Measurements from ENCODE around the gene SLC12A2. TPM values are rescaled to one million over a fixed set of nuclear protein-coding genes. Genes with fewer than 3 reads are reported as not detected.
A peak's percentile ranks its signal among the peaks of the same experiment; 100 is the strongest.

SLC12A2 gene
- total RNA-seq, 1 donor from 2014 or later = 25.7 TPM

DNA sequence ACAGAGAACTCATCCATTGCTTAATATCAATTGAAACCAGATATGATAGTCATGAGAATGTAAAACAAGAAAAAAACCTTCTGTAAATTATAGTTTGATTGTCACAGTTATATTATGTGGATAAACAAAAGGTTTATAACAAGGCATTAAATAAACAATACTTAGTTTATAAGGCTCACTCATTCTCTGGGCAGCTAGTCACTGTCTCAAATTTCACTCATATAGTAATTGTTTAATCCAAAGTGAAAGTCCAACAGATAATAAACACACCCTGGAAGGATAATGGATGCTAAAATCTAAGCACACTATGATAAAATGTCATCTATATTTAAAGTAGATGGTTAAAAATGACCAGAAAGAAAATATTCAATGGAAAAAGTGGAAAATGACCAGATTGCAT is 30.8 kb upstream of the SLC12A2 start:
- Mint-ChIP-seq H3K36me3 (ENCODE audit: low read depth) (peaks cover 18% of the 10 kb centered on the region), H3K4me3 (ENCODE audit: unreplicated experiment) (no peak overlapping the region), H3K27me3 (ENCODE audit: low read depth) (no peaks in the 10 kb centered on the region), H3K4me1 (ENCODE audit: low read depth) (peaks cover 20% of the 10 kb centered on the region), H3K9me3 (ENCODE audit: low read depth) (peaks cover 18% of the 10 kb centered on the region), H3K27ac (ENCODE audit: unreplicated experiment) (no peak overlapping the region)
- TF ChIP-seq, protein P1, sequence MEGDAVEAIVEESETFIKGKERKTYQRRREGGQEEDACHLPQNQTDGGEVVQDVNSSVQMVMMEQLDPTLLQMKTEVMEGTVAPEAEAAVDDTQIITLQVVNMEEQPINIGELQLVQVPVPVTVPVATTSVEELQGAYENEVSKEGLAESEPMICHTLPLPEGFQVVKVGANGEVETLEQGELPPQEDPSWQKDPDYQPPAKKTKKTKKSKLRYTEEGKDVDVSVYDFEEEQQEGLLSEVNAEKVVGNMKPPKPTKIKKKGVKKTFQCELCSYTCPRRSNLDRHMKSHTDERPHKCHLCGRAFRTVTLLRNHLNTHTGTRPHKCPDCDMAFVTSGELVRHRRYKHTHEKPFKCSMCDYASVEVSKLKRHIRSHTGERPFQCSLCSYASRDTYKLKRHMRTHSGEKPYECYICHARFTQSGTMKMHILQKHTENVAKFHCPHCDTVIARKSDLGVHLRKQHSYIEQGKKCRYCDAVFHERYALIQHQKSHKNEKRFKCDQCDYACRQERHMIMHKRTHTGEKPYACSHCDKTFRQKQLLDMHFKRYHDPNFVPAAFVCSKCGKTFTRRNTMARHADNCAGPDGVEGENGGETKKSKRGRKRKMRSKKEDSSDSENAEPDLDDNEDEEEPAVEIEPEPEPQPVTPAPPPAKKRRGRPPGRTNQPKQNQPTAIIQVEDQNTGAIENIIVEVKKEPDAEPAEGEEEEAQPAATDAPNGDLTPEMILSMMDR (IDR thresholded peaks at IDR 0.05) = no peak
- no peak for DNase-seq (ENCODE audit: low spot score)

DNA sequence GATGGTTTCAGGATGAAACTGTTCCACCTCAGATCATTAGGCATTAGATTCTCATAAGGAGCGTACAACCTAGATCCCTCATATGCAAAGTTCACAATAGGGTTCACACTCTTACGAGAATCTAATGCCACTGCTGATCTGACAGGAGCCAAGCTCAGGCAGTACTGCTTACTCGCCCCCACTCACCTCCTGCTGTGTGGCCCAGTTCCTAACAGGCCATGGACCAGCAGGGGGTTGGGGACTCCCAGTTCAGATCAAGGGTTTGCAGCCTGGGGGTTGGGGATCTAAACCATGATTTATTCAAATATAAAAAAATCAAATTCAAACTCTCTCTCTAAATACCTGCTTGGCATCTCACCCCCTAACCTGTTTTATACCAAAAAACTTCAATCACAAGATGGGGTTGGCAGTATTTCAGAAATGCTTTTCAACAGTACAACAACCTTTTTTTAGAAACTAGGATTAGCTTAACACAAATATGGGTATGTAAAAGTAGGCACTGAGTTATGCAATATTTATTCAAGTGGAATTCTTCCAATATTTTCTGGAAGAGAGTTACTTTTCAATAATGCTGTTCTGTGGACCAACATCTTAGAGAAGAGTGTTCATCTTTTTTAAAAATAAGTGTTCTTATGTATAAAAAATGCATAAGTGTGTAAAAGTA is 30.1 kb upstream of the SLC12A2 start:
- Mint-ChIP-seq H3K4me3 (ENCODE audit: unreplicated experiment) (no peak overlapping the region), H3K27me3 (ENCODE audit: low read depth) (no peaks in the 10 kb centered on the region), H3K4me1 (ENCODE audit: low read depth) (peaks cover 20% of the 10 kb centered on the region), H3K9me3 (ENCODE audit: low read depth) (peaks cover 12% of the 10 kb centered on the region), H3K36me3 (ENCODE audit: low read depth) (peaks cover 15% of the 10 kb centered on the region), H3K27ac (ENCODE audit: unreplicated experiment) (peak overlapping the region; percentile 6)
- TF ChIP-seq, protein P1 (IDR thresholded peaks at IDR 0.05) = no peak
- no peak for DNase-seq (ENCODE audit: low spot score)

DNA sequence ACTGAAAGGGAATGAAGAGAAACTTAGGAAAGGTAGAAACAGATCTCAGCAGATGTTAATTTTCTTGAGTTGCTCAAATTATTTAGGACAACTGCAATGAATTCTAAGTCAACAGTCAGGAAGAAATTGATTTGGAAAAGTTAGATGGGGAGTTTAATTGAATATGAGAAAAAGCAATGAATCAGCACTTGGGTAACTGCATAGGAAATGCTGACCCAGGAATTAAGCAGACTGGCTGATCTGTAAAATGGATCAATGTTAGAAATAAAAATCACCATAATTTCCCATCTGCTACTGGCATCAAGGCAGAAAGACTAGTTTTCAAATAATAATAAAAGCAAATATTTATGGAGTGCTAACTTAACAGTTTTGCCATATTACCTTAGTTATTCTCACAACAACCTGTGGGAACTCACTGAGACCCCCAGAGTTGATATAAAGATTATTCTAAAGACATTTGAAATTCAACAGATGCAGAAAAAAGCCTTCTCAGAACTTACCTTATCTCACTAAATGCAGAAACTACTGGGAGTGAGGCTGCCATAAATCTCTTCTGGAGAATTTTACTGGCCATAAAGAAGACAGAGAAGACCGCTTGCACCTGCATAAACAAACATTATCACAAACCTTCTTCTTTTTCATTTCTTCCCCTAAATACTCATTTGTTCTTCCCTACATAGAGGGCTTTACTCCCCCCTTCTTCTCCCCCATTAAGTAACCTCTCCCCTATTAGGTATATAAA is 22.8 kb upstream of the SLC12A2 start:
- H3K27ac Mint-ChIP-seq (ENCODE audit: unreplicated experiment) = no peak overlapping the region
- no peaks in the 10 kb centered on the region for H3K9me3 Mint-ChIP-seq (ENCODE audit: low read depth)
- peaks cover 6% of the 10 kb centered on the region for H3K36me3 Mint-ChIP-seq (ENCODE audit: low read depth)
- no peaks in the 10 kb centered on the region for H3K27me3 Mint-ChIP-seq (ENCODE audit: low read depth)
- no peak overlapping the region for H3K4me3 Mint-ChIP-seq (ENCODE audit: unreplicated experiment)
- peaks cover 20% of the 10 kb centered on the region for H3K4me1 Mint-ChIP-seq (ENCODE audit: low read depth)
- TF ChIP-seq, protein P1 (IDR thresholded peaks at IDR 0.05) = no peak
- no peak for DNase-seq (ENCODE audit: low spot score)

DNA sequence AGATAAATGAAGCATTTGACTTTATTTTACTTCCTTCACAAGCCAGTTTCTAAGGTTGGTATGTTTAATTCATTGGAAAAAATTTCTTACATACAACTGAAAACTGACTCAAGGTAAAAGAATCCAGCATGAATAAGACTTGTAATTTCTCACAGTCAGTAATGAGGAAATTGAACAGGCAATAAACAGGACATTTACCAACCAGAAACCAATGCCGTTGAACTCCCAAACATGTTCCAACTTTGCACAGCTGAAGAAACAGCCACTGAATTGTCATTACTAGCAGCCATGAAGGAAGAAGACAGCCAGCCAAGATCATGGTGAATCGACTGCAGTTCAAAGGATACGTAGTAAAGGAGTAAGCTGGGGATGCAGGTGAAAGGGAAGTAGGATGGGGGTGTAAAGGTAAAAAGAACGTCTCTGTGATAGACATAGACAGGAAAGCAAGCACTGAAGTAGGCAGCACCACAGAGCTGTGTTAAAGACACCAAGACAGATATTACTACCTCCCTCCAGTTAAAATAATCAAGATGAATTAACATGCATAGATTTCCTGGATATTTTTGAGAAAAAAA is 21.3 kb upstream of the SLC12A2 start:
- Mint-ChIP-seq H3K4me3 (ENCODE audit: unreplicated experiment) (no peak overlapping the region), H3K27me3 (ENCODE audit: low read depth) (no peaks in the 10 kb centered on the region), H3K4me1 (ENCODE audit: low read depth) (peaks cover 18% of the 10 kb centered on the region), H3K36me3 (ENCODE audit: low read depth) (peaks cover 6% of the 10 kb centered on the region), H3K9me3 (ENCODE audit: low read depth) (no peaks in the 10 kb centered on the region), H3K27ac (ENCODE audit: unreplicated experiment) (peak overlapping the region; percentile 86)
- DNase-seq (ENCODE audit: low spot score) = no peak
- TF ChIP-seq, protein P1 (IDR thresholded peaks at IDR 0.05) = no peak

DNA sequence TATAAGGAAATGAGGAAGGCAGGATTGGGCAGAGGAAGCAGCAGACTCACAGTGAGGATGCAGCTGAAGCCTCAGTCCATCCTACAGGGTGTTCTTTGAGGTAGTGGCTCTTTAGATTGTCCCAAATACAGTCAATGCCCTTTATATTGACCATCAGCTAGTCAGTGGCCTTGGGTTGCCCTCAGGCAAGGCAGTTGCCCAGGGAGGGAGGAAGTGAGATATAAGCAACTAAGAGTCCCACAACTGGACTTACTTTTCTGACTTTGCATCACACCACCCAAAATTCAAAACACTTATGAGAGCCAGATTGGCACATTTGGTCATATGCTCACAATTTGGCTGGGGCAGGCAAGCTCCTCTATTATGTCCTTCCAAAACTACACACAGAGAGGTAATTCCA is 9.4 kb upstream of the SLC12A2 start:
- no peak for DNase-seq (ENCODE audit: low spot score)
- H3K9me3 Mint-ChIP-seq (ENCODE audit: low read depth) = no peaks in the 10 kb centered on the region

More for the DNA sequence above, 9.4 kb upstream of the SLC12A2 start:
- no peak overlapping the region for H3K27ac Mint-ChIP-seq (ENCODE audit: unreplicated experiment)
- no peak overlapping the region for H3K4me3 Mint-ChIP-seq (ENCODE audit: unreplicated experiment)
- no peaks in the 10 kb centered on the region for H3K27me3 Mint-ChIP-seq (ENCODE audit: low read depth)
- H3K4me1 Mint-ChIP-seq (ENCODE audit: low read depth) = peaks cover 10% of the 10 kb centered on the region
- TF ChIP-seq, protein P1 (IDR thresholded peaks at IDR 0.05) = no peak
- H3K36me3 Mint-ChIP-seq (ENCODE audit: low read depth) = no peaks in the 10 kb centered on the region
